H1 (cell line): ENCODE results near the gene BCL7B.

ENCODE experiments used
- EP300 ChIP-seq, 2 experiments: IDR thresholded peaks; 1 replicate in 1 of 2; 2 replicates in 1 of 2; pipeline ENCODE4 v1.6.1; 2011 to 2012; ENCODE audit warnings: low read depth in 2 of 2, low read length in 2 of 2, mild to moderate bottlenecking in 2 of 2, borderline replicate concordance in 1 of 2, inconsistent platforms in 1 of 2, moderate library complexity in 1 of 2
- EZH2 ChIP-seq: fragments of 200-600 bp; sonication (generic); IDR thresholded peaks from 2 replicates; pipeline ENCODE4 v1.7.1; 2012; ENCODE audit warnings: low read depth, mild to moderate bottlenecking, moderate library complexity, low read length, inconsistent platforms; ENCODE audit not compliant: severe bottlenecking
- PHF8 ChIP-seq: fragments of 200-600 bp; sonication (generic); conservative IDR thresholded peaks from 2 replicates; pipeline ENCODE4 v1.7.1; 2012; ENCODE audit warnings: low read depth, mild to moderate bottlenecking, inconsistent platforms, low read length, moderate library complexity
- POLR2A ChIP-seq, 2 experiments: IDR thresholded peaks; 1 replicate in 1 of 2; 2 replicates in 1 of 2; pipeline ENCODE4 v1.6.1; 2011; ENCODE audit warnings: low read depth in 2 of 2, low read length in 2 of 2, mild to moderate bottlenecking in 2 of 2; ENCODE audit errors: control extremely low read depth in 1 of 2
- SP1 ChIP-seq: IDR thresholded peaks from 2 replicates; pipeline ENCODE4 v1.6.1; 2011; ENCODE audit warnings: low read depth, low read length
- SRF ChIP-seq: IDR thresholded peaks from 2 replicates; pipeline ENCODE4 v1.6.1; 2011; ENCODE audit warnings: mild to moderate bottlenecking, low read depth, low read length, moderate library complexity
- TF ChIP-seq, protein P1 (sequence below): IDR thresholded peaks from 2 replicates; pipeline ENCODE4 v1.6.1; 2011; ENCODE audit warnings: low read depth, mild to moderate bottlenecking, low read length; ENCODE audit not compliant: insufficient read depth
- TF ChIP-seq, protein P2 (sequence below): IDR thresholded peaks from 2 replicates; pipeline ENCODE4 v1.6.1; 2012; ENCODE audit warnings: inconsistent platforms
- TF ChIP-seq, protein P3 (sequence below), 3 experiments: IDR thresholded peaks; 1 replicate in 2 of 3; 2 replicates in 1 of 3; pipeline versions ENCODE4 v1.5.1 to v1.6.1; 2011; ENCODE audit warnings: low read length in 3 of 3, mild to moderate bottlenecking in 3 of 3, inconsistent platforms in 2 of 3, low read depth in 1 of 3, moderate library complexity in 1 of 3; ENCODE audit not compliant: insufficient read depth in 1 of 3; ENCODE audit errors: control extremely low read depth in 1 of 3

DNA sequence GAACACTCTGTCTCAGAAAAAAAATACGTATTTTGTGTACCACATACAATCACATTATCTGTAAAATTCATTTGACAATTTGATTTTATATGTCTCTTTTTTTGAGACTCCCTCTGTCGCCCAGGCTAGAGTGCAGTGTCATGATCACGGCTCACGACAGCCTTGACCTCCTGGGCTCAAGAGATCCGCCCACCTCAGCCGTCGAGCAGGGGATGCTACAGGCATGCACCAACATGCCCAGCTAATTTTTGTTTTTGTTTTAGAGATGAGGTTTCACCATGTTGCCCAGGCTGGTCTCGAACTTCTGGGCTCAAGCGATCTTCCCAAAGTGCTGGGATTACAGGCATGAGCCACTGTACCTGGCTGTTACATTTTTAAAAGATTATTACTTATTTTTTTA, 23.7 kb downstream of the BCL7B start:
- no peak for TF ChIP-seq POLR2A (IDR thresholded peaks at IDR 0.05; ENCODE audit: control extremely low read depth in 1 of 2, low read depth in 2 of 2, low read length in 2 of 2)
- TF ChIP-seq, protein P1, sequence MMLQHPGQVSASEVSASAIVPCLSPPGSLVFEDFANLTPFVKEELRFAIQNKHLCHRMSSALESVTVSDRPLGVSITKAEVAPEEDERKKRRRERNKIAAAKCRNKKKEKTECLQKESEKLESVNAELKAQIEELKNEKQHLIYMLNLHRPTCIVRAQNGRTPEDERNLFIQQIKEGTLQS = no peak
- TF ChIP-seq, protein P2, sequence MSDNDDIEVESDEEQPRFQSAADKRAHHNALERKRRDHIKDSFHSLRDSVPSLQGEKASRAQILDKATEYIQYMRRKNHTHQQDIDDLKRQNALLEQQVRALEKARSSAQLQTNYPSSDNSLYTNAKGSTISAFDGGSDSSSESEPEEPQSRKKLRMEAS = no peak
- TF ChIP-seq, protein P3, sequence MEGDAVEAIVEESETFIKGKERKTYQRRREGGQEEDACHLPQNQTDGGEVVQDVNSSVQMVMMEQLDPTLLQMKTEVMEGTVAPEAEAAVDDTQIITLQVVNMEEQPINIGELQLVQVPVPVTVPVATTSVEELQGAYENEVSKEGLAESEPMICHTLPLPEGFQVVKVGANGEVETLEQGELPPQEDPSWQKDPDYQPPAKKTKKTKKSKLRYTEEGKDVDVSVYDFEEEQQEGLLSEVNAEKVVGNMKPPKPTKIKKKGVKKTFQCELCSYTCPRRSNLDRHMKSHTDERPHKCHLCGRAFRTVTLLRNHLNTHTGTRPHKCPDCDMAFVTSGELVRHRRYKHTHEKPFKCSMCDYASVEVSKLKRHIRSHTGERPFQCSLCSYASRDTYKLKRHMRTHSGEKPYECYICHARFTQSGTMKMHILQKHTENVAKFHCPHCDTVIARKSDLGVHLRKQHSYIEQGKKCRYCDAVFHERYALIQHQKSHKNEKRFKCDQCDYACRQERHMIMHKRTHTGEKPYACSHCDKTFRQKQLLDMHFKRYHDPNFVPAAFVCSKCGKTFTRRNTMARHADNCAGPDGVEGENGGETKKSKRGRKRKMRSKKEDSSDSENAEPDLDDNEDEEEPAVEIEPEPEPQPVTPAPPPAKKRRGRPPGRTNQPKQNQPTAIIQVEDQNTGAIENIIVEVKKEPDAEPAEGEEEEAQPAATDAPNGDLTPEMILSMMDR (IDR thresholded peaks at IDR 0.05; ENCODE audit: control extremely low read depth in 1 of 3, insufficient read depth in 1 of 3, low read depth in 1 of 3, low read length in 3 of 3) = no peak
- no peak for TF ChIP-seq EZH2
- TF ChIP-seq SP1 = no peak
- TF ChIP-seq SRF = no peak
- no peak for TF ChIP-seq EP300 (IDR thresholded peaks at IDR 0.05; ENCODE audit: borderline replicate concordance in 1 of 2, low read depth in 2 of 2, low read length in 2 of 2)
- TF ChIP-seq PHF8 = no peak
